Vagina (tissue), 2 donors: ENCODE results near the gene KLK2. TPM values are rescaled to one million over a fixed set of nuclear protein-coding genes. Genes with fewer than 3 reads are reported as not detected.

Experiments used
- DNase-seq, 2 donors: peaks; one replicate each; pipeline ENCODE4 v3.0.0-alpha.2; 2017; ENCODE audit errors: extremely low spot score in 2 of 2
- H3K27ac ChIP-seq: fragments of 200-600 bp; sonication (generic); one replicate; pipeline ENCODE4 v1.5.1; 2019
- H3K27me3 ChIP-seq: fragments of 200-600 bp; sonication (generic); one replicate; pipeline ENCODE4 v1.5.1; 2019
- H3K36me3 ChIP-seq, 2 donors: fragments of 200-600 bp; sonication (generic); one replicate each; pipeline ENCODE4 v1.5.1; 2017 to 2019
- H3K4me1 ChIP-seq: fragments of 200-600 bp; sonication (generic); one replicate; pipeline ENCODE4 v1.5.1; 2019
- H3K4me3 ChIP-seq, 2 donors: fragments of 200-600 bp; sonication (generic); 1 replicate in 1 of 2; 2 replicates in 1 of 2; pipeline ENCODE4 v1.5.1; 2016 to 2019
- H3K9me3 ChIP-seq: fragments of 200-600 bp; sonication (generic); one replicate; pipeline ENCODE4 v1.5.1; 2019
- POLR2A ChIP-seq, 2 donors: fragments of 450-650 bp; IDR thresholded peaks; one replicate each; pipeline ENCODE4 v1.6.1; 2017; ENCODE audit warnings: antibody characterized with exemption in 2 of 2, mild to moderate bottlenecking in 2 of 2, moderate library complexity in 2 of 2
- POLR2AphosphoS5 ChIP-seq, 2 donors: sonication (generic); formaldehyde crosslinking; IDR thresholded peaks; one replicate each; pipeline ENCODE4 v1.9.0; 2017; ENCODE audit warnings: antibody characterized with exemption in 2 of 2, mild to moderate bottlenecking in 2 of 2, low read depth in 1 of 2; ENCODE audit not compliant: insufficient read depth in 1 of 2
- intact Hi-C: fragments of 100-400 bp; cut with DNase I; formaldehyde crosslinking; loops from one replicate; pipeline ENCODE4 v1.15.1; 2023
- total RNA-seq: library from RNA; depleted of rRNA; stranded (reverse); fragments of >200 nt; gene quantifications from one replicate; pipeline ENCODE4 v1.2.3, GENCODE V29; 2016
- TF ChIP-seq, protein P1 (sequence below), 3 experiments: fragments of 450-650 bp in 2 of 3; fragments of 200-600 bp in 1 of 3; sonication (generic) in 1 of 3; IDR thresholded peaks; one replicate each; pipeline ENCODE4 v1.5.1; 2017 to 2019; ENCODE audit warnings: antibody characterized with exemption in 3 of 3, mild to moderate bottlenecking in 2 of 3, moderate library complexity in 2 of 3

The KLK2 gene
- total RNA-seq, 1 donor from 2014 or later: not detected

DNA sequence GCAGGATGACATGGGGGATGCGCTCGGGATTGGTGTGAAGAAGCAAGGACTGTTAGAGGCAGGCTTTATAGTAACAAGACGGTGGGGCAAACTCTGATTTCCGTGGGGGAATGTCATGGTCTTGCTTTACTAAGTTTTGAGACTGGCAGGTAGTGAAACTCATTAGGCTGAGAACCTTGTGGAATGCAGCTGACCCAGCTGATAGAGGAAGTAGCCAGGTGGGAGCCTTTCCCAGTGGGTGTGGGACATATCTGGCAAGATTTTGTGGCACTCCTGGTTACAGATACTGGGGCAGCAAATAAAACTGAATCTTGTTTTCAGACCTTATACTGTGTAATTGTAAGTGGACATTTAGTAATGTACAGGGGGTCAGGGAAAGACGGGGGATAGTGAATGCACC lies 7.0 kb downstream of the KLK2 start:
- H3K9me3 ChIP-seq: no peaks in the 10 kb centered on the region
- TF ChIP-seq, protein P1, sequence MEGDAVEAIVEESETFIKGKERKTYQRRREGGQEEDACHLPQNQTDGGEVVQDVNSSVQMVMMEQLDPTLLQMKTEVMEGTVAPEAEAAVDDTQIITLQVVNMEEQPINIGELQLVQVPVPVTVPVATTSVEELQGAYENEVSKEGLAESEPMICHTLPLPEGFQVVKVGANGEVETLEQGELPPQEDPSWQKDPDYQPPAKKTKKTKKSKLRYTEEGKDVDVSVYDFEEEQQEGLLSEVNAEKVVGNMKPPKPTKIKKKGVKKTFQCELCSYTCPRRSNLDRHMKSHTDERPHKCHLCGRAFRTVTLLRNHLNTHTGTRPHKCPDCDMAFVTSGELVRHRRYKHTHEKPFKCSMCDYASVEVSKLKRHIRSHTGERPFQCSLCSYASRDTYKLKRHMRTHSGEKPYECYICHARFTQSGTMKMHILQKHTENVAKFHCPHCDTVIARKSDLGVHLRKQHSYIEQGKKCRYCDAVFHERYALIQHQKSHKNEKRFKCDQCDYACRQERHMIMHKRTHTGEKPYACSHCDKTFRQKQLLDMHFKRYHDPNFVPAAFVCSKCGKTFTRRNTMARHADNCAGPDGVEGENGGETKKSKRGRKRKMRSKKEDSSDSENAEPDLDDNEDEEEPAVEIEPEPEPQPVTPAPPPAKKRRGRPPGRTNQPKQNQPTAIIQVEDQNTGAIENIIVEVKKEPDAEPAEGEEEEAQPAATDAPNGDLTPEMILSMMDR (IDR thresholded peaks at IDR 0.05): no peak
- TF ChIP-seq POLR2AphosphoS5 (IDR thresholded peaks at IDR 0.05; ENCODE audit: insufficient read depth in 1 of 2, low read depth in 1 of 2): no peak
- no peak for TF ChIP-seq POLR2A (IDR thresholded peaks at IDR 0.05)
- no peaks in the 10 kb centered on the region for H3K27me3 ChIP-seq
- no peak for DNase-seq
- H3K36me3 ChIP-seq: no peaks in the 10 kb centered on the region
- no peak overlapping the region for H3K4me3 ChIP-seq
- no peaks in the 10 kb centered on the region for H3K4me1 ChIP-seq
- intact Hi-C loops: no loop called here
- no peak overlapping the region for H3K27ac ChIP-seq

DNA sequence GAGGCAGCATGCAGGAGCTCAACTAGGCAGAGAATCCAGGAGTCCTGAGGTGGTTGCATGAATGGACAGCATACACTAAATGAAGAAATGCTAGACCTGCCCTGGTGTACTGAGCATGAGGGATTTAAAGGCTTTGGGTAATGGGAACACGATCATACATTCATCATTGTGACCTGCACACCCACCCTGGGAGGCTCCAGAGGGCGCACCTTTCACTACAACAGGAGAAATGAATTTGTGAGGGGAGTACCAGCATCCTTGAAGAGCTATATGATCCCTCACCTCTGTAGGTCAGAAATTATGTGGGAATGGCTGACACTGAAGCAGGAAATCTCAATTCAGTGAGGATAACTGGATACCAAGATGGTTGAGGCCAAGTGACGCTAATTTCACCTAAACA lies 8.9 kb downstream of the KLK2 start:
- no peak for DNase-seq
- Histone ChIP-seq H3K27ac (no peak overlapping the region), H3K9me3 (no peaks in the 10 kb centered on the region), H3K4me3 (no peak overlapping the region), H3K27me3 (no peaks in the 10 kb centered on the region), H3K36me3 (no peaks in the 10 kb centered on the region), H3K4me1 (no peaks in the 10 kb centered on the region)
- no peak for TF ChIP-seq POLR2AphosphoS5 (IDR thresholded peaks at IDR 0.05; ENCODE audit: insufficient read depth in 1 of 2, low read depth in 1 of 2)
- TF ChIP-seq, protein P1 (IDR thresholded peaks at IDR 0.05): no peak
- no peak for TF ChIP-seq POLR2A (IDR thresholded peaks at IDR 0.05)
- intact Hi-C loops: no loop called here

DNA sequence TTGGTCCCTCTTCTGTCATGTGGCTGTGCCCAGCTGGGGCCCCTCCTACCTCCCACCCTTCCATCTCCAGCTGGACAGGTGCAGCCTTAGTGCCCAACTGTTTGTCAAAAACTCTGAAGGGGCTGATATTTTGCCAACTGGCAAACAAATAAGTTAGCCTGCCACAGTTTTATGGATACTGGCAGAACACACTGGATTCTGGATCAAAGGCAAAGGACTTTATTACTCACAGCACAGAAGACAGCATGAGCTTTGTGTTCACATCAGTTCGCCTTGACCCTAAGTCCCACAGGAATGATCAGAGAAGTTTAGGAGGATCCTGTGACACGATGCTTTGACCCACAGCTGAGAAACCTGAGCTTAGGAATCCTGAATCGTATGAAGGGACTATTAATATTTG lies 16.4 kb downstream of the KLK2 start:
- no peak for DNase-seq
- intact Hi-C loops: loop anchor here (5.0 kb wide), 1 partner anchor 537 kb away; no protein-coding TSS in a partner anchor
- H3K9me3 ChIP-seq: no peaks in the 10 kb centered on the region

DNA sequence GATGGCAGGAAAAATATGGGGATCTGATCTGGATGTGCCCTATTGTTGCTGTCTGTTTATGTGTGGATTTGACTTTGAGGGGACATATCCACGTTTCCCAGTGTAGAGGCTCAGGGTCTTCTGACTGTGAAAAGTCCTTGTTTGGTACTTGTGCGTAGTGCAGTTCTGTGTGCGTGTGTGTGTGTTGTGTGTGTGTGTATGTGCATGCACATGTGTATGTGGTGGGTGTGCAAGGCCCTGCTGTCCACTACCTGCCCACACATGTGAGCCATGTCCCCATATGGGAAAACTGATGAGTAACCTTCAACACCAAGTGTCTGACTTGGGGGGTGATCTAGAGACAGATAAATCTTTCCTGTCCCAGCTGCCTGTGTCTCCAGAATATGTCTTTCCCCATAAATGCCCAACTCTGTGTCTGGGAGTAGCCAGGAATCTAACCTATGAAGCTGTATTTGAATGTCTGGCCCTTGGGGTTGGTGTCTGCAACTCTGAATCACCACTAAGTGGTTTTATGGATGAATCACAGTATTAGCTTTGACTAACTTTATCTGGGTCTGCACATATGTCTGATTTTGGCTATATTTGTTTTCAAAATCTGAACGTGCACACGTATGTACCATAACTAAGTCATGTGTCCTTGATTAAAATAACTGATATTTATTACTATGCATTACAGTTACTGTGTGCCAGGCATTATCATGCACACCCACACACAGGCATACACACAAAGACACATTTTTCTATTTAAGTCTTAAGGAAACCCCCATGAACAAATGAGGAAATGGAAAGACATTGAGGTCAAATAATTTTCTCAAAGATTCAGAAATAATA lies 17.4 kb downstream of the KLK2 start:
- intact Hi-C loops: no loop called here

More for the DNA sequence above, 16.4 kb downstream of the KLK2 start:
- no peaks in the 10 kb centered on the region for H3K36me3 ChIP-seq
- H3K4me1 ChIP-seq: no peaks in the 10 kb centered on the region
- no peaks in the 10 kb centered on the region for H3K27me3 ChIP-seq
- TF ChIP-seq, protein P1 (IDR thresholded peaks at IDR 0.05): no peak
- TF ChIP-seq POLR2AphosphoS5 (IDR thresholded peaks at IDR 0.05; ENCODE audit: insufficient read depth in 1 of 2, low read depth in 1 of 2) (no peak), POLR2A (IDR thresholded peaks at IDR 0.05) (no peak)
- no peak overlapping the region for H3K4me3 ChIP-seq
- H3K27ac ChIP-seq: no peak overlapping the region

More for the DNA sequence above, 17.4 kb downstream of the KLK2 start:
- TF ChIP-seq POLR2A (IDR thresholded peaks at IDR 0.05) (no peak), POLR2AphosphoS5 (IDR thresholded peaks at IDR 0.05; ENCODE audit: insufficient read depth in 1 of 2, low read depth in 1 of 2) (no peak)
- TF ChIP-seq, protein P1 (IDR thresholded peaks at IDR 0.05): no peak
- no peaks in the 10 kb centered on the region for H3K4me1 ChIP-seq
- no peaks in the 10 kb centered on the region for H3K27me3 ChIP-seq
- no peaks in the 10 kb centered on the region for H3K9me3 ChIP-seq
- H3K36me3 ChIP-seq: no peaks in the 10 kb centered on the region
- DNase-seq: no peak
- H3K4me3 ChIP-seq: no peak overlapping the region
- H3K27ac ChIP-seq: no peak overlapping the region
